GM18517 (cell line): ENCODE data around the gene SH3BP1.

Source experiments
- ATAC-seq: cut with Tn5 transposase; IDR thresholded peaks from one replicate; pipeline ENCODE4 v1.9.1; 2021; ENCODE audit warnings: mild to moderate bottlenecking, moderate library complexity; ENCODE audit not compliant: unreplicated experiment

The SH3BP1 gene

GRCh38 chr22:37611207-37611606 is 28.3 kb upstream of the SH3BP1 start:
- no peak for ATAC-seq

- ATAC-seq: no peak
These were observed 23.0 kb upstream of the SH3BP1 start for GRCh38 chr22:37616201-37617083.

GRCh38 chr22:37617431-37617830 is 22.0 kb upstream of the SH3BP1 start:
- ATAC-seq: no peak

- no peak for ATAC-seq
These were observed 21.3 kb upstream of the SH3BP1 start for GRCh38 chr22:37618072-37618656.

DNA sequence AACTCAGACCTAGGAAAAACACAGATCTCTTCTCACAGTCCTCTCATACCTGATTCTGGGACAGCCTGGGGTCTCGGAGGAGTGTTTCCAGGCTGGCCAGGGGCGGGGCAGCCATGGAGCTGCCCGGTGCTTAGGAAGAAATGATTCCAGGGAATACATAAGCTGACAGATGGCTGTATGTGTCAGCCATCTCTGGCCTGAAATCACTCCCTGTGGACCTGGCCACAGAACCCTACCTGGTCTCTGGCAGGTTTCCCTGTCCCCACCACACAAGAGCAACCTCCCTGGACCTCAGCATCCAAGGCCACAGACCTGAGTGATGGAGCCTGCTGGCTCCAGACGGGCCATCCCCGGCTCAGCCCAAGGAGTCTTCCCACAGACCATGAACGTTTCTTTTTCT is 20.8 kb upstream of the SH3BP1 start:
- no peak for ATAC-seq

DNA sequence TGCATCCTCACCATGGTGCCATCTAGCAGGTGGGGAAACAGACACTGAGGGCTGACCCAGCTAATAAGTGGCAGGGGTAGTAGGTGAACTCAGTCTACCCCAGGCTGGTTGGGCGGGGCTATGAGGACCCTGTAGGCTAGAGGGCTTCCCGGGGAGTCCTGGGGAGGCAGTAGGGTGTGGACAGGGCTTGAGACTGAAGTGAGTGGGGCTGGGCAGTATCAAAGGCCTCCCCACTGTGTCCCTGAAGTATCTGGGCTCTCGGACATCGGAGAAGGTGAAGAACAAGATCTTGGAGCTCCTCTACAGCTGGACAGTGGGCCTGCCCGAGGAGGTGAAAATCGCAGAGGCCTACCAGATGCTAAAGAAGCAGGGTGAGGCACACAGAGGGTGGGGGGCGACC is 19.5 kb upstream of the SH3BP1 start:
- ATAC-seq: no peak

DNA sequence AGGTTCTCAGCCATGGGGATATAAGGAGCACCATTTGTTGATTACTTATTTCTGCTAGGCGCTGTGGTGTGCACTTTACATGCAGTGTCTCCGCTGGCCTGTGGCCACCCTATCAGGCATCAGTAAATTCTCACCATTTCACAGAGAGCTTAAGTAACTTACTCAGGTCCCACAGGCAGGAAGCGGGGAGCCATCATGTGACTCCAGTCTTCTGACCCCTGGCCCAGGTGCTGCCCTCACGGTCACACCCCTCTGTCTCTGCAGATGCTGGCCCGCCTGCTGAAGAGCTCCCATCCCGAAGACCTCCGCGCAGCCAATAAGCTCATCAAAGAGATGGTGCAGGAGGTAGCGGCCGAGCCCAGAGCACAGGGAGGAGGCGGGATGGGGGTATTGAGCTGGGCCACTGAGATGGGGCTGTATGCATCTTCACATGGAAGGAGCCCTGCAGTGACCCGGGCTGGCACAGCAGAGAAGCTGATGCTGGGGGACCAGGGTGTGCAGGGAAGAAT is 18.1 kb upstream of the SH3BP1 start:
- ATAC-seq: no peak

GRCh38 chr22:37623075-37624016 is 16.1 kb upstream of the SH3BP1 start:
- no peak for ATAC-seq

DNA sequence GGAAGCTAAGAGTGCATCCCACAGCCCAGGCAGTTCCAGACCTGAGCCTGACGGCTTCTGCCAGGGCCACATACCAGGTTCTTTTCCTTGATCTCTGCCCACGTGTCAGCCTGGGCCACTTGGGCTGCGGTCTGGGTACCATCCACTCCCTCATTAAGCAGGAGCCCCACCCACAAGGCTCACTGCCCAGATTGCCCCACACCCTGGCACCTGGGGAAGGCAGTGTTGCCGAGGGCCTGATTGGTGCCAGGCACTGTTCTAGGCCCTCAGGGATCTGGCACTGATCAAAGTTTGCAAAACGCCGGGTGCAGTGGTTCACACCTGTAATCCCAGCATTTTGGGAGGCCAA is 15.5 kb upstream of the SH3BP1 start:
- no peak for ATAC-seq

DNA sequence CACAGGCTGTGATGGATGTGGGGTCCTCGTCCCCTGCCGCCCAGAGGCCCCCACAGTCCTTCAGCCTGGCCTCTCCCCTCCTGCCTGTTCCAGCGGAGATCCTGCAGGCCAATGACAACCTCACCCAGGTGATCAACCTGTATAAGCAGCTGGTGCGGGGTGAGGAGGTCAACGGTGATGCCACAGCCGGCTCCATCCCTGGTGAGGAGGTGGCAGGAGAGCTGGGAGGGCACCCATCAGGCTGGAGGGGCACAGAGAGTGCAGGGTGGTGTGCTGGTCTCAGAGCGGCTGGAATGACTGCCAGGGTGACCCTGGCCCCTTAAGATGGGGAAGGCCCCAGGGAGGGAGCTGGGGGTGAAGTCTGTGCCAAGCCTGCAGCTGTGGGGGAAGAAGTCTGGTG is 14.6 kb upstream of the SH3BP1 start:
- ATAC-seq: no peak

GRCh38 chr22:37625737-37626136 is 13.7 kb upstream of the SH3BP1 start:
- ATAC-seq: no peak

- ATAC-seq: no peak
These were observed 13.3 kb upstream of the SH3BP1 start for GRCh38 chr22:37626144-37626543.

DNA sequence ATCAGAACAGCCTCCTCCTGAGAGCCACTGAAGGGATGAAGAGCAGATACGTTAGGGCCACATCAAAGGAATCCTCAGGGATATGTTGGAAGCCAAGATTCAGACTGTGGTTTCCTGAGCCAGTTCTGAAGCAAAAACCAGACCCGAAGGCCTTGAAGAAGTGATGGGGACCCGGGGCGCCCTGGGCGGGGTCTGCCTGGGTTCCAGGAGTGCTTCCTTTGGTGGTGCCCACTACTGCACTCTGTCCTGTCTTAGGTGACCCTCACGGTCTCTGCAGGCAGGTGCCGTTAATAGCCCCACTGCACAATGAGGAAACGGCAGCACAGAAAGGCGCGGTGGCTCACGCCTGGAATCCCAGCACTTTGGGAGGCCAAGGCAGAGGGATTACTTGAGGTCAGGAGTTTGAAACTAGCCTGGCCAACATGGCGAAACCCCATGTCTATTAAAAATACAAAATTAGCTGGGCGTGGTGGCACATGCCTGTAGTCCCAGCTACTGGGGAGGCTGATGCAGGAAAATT is 12.9 kb upstream of the SH3BP1 start:
- no peak for ATAC-seq

DNA sequence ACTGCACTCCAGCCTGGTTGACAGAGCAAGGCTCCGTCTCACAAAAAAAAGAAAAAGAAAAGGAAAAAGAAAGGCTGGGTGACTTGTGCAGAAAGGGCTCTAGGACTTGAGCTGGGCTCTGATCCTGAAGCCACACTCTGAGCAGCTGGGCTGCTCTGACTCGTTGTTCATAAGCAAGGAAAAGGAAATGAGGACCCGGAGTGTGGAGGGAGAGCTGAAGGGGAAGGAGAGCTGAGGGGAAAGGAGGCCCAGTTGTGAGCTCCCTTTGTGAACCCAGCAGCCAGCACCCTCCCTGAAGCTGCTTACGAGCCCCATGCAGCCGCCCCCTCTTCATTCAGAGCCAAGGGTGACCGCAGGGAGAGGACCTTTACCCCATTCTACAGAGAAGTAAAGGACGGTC is 12.3 kb upstream of the SH3BP1 start:
- ATAC-seq: no peak

GRCh38 chr22:37627545-37627944 is 11.9 kb upstream of the SH3BP1 start:
- ATAC-seq: no peak

DNA sequence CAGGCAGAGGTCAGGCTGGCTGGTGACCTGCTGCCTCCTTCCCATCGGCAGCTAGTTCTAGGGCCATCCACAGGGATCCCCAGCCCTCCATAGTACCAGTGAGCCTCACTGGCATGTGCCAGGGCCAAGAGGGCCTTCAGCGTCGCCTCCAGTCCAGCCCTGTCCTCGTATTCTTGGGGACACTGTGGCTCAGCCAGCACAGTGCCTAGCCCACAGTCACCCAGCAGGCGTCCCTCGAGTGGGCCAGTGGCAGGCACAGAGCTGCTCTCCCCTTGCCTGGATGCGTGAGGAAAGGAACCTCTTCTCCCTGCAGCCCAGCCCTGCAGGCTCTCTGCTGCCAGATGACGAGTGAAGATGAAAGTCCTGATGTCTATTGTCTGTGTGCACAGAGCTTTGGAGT is 10.6 kb upstream of the SH3BP1 start:
- no peak for ATAC-seq

GRCh38 chr22:37629928-37630327 is 9.5 kb upstream of the SH3BP1 start:
- no peak for ATAC-seq

DNA sequence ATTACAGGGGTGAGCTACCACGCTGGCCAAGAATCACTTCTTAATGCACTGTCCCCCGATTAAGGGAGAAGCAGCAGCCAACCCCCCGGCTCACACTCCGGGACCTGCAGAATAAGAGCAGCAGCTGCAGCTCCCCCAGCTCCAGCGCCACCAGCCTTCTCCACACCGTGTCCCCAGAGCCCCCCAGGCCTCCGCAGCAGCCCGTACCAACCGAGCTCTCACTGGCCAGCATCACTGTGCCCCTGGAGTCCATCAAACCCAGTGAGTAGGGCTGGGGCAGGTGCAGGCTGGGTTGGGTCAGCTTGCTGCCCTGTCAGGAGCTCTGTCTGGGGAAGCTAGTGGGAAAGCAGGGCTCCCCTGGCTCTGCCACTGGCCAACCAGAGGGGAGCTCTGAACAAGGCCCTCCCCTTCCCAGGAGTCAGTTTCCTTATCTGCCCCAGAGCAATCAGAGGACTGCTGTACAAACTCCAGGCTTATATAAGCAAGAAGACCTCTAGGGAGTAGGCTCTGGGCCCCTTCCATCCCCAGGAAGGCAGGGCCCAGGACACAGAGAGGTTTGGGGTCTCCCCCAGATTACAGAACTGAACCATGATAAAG is 8.5 kb upstream of the SH3BP1 start:
- ATAC-seq: no peak

- ATAC-seq: no peak
These were observed 7.9 kb upstream of the SH3BP1 start for GRCh38 chr22:37631448-37632173.
